GM19193 (cell line): ENCODE results near the gene AQP7.
"Not testable (repeated sequence)": the region's sequence is repeated elsewhere in the genome, so short reads cannot be mapped to it uniquely, and the experiment has no call there.

Source experiments
- POLR2A ChIP-seq: IDR thresholded peaks from 4 replicates; pipeline ENCODE4 v1.6.1; 2011; ENCODE audit not compliant: insufficient read depth, insufficient read length; ENCODE audit errors: extremely low read depth

The AQP7 gene

DNA sequence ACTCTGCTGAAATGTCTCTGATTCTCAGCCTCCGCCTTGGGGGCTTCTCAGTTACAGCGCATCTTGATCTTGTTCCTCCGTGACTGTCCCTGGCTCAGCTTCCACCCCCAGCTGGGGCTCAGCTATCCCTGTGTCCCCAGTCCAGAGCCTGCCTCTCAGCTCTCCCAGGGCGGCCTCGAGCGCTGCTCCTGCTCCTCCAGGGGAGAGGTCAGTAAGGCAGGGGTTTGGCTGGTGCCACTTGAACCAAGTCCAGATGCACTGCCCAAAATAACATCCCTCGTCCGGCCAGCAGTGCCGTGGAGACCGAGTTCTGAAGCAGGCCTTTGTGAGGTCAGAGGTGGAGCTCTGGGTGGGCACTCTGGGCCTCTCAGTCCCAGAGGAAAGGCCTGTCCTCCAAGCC, at the start of gene AQP7:
Gene AQP7, minus strand, starts transcription at position 198 of the 400 bp plus-strand sequence. CDS start 1,306 bp downstream, outside the sequence.
- not testable (repeated sequence) for TF ChIP-seq POLR2A

DNA sequence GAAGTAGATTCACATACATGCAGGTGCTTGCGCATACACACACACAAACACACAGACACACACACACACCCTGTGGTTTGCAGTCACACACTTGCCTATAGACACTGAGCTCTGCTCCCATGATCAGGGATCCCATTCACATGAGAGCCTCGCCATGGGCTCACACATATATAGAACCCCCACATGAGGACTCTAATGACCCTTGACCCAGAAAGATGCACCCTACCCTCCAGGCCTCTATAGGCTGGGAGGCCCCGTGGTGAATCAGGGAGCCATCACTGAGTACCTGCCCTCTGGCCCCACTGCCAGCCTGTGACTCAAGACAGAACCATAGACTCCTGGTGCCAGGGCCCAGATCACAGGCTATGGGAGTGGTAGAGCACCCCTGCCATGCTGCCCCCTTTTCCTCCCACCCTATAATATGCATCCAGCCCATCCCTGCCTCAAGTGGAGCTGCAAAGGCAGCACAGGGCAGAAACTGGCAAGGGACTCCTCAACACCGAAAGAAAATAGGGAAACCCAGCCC, 48.3 kb upstream of the AQP7 start:
- TF ChIP-seq POLR2A = no peak

DNA sequence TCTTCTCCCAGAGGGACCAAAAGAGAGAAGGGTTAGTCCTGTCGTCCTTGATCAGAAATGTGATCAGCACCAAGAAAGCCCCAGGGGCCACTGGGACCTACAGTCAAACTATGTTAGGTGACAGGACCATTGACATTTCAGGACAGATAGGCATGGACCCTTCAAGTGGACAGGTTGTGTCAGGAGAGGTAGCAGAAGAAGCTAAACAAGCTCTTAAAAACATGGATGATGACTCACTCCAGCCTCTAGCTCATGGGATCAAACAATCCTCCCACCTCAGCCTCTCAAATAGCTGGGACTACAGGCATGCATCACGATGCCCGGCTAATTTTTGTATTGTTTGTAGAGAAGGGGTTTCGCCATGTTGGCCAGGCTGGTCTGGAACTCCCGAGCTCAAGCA, 47.3 kb upstream of the AQP7 start:
- TF ChIP-seq POLR2A = no peak

DNA sequence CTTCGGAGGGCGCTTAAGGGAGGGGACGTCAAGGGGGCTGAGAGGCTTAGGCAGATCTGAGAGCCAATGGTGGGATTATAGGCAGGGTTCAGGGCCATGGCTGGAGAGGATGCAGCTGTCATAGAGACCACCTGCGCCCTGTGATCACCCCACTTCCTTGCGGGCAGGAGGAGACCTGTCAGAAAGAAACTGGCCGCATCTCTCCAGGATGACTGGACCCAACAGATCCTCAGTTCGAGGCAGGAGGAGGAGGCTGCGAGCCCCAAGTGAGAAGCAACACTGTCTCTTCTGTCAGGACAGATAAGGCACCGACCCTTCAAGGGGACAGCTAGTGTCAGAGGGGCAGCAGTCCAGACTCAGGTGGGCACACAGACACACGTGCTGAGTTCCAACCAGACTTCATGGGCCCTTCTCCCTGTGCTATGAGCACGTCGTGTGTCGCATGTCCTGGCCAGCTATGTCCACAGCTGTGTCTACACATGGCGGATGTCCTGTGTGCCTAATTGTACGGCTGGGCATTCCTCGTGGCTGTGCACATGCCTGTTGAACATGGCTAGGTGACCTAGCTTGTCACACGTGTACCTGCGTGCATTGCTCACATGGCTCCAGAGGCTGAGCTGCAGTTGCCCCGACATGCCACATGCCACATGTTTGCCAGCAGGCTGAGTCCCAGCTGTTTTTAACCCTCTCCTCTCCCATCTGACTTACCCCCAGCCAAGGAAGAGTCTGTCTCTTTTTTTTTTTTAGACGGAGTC, 45.6 kb upstream of the AQP7 start:
- TF ChIP-seq POLR2A = no peak

DNA sequence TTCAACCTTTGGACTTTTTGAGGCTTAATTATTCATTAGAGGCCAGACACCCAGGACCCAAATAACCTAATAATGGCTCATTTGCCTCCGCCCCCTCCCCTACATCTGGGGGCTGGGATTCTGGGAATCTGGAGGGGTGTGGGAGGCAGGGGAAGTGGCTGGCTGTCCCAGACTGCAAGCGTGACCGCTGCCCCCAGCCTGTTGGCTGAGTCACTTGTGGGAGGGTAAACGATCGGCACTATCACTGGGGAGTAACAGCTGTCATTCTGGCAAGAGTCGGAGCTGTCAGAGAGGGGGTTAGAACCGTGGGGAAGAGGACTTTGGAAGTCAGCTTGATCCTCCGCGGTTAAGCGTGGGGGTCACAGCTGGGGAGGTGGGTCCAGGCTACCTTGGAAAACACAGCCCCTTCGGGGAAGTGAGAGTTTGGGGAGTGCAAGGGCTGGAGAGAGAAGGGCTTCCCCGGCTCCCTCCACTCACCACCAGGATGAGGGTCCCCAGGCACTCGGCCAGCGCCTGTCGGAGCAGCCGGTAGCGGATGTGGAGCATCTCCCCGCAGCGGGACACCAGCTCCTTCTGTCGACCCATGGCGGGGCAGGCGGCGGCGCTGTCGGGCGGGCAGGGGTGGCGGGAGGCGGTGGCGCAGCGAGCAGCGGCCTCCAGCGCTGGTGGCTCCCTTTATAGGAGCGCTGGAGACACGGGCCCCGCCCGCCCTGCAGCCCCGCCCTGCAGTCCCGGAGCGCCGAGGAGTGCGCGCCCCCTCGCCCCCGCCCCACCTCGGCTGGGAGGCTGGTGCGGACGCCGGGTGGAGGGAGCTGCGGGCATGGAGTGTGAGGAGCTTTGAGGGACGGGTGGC, 44.8 kb upstream of the AQP7 start, which contains the start of gene AQP3:
Gene AQP3, minus strand, starts transcription at position 648 of the 853 bp plus-strand sequence. Its CDS starts 63 bp downstream, at position 585.
- TF ChIP-seq POLR2A = peak; percentile 9

DNA sequence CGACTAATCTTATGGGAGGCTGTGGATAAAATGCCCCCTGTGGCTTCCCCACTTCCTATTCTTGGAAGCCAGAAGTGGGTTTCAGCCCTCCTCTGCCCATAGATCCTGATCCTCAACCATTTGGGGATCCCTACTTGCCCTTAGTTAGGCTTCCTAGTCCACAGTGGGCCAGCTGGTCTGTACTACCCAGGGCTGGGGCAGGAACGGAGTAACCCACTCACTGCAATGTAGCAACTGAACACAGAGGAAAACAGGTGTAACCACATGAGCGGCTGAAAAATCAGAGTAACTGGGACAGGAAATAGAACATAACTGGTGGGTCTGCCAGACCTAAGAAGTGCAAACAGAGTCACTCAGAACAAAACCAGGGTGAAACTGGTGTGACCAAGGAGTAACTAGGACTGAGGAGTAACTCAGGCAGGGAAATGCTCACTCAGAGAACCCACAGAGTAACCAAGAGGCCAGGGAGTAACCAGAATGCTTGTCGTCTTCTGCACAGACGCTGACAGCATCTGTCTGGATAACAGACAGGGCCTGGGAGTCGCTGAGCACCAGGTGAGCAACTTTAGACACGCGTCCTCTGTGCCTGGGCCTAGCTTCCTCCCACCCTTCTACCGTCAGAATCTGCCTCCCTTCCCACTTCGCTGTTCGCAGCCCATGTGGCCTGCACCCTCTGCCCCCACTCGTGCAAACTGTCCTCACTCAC, 44.0 kb upstream of the AQP7 start:
- TF ChIP-seq POLR2A = no peak

DNA sequence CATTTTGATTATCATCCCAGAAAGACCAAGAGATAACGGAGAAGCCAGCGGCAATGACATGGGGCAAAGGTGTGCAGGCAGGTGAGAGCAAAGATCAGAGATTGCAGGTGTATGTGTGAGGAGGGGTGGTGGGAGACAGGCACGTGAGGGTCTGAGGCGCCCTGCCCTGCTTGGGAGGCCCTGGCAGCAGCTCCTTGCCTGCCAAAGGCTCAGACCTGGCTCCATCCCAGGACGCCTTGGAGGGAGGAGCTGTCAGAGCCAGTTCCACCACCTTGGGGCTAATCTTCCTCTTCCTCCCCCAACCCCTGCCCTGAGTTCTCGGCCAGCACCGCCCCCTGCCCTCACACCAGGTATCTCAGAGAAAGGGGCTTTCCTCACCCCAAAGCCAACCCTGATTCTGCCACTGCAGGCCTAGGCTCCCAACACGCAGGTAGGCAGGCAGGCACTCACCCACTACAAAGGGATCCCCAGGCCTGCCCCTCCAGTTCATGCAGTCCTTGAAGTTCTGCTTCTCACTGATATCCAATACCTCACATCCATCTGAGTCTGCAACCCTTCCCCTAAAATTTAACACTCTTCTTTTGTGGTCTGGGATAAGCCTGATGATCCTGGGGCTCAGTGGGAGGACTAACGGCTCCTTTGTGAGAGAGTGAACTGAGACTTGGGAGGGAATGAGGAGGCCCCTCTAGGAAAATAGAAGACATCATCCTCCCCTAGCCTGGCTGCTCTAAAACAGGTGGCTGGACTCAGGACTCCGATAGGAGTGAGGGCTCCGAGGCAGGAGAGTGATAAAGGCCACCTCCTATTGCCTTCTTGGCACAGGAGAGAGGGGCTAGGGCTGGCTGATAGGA, 43.2 kb upstream of the AQP7 start:
- no peak for TF ChIP-seq POLR2A

DNA sequence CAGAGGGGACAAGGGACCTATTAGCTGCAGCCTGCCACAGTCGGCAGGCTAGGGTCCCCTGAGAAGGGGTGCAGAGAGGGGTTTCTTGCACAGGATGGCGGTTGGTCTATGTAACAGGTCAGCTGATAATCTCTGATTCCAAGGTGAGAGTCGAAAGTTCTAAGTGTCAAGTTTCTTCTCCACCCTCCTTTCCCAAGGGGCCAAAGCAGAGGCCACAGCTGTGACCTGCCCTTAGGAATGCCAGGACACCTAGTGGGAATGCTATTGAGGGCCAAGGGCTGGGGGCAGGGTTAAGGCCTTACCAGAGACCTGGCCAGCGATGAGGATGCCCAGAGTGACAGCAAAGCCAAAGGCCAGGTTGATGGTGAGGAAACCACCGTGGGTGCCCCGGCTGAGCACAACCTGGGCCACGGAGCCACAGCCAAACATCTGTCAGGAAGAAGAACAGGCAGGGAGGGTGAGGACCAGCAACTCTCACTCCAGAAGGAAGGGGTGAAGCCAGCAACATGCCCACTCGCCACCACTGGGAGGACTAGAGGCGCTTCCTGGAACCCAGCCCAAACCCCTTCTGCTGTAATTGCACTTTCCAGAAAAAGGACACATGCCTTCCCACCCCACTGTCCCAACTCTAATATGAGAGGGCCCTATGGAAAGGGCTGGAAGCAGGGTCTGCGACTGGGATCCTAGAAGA, 41.2 kb upstream of the AQP7 start:
- no peak for TF ChIP-seq POLR2A

DNA sequence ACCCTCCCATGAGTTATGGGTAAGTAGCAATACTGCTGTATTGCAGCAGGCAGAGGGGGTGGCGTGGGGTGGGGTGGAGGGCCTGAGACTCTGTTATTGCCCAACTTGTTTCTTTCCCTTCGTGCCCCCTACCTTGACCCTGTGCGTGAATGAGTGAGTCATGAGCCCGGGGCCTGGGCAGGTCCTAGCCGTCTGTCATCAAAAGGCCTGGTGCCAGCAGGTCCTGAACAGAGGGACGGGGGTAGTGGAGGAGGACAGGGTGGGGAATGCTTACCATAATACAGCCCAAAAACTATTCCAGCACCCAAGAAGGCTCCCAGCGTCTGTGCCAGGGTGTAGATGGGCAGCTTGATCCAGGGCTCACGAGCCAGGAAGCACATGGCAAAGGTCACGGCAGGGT, 40.7 kb upstream of the AQP7 start:
- no peak for TF ChIP-seq POLR2A

DNA sequence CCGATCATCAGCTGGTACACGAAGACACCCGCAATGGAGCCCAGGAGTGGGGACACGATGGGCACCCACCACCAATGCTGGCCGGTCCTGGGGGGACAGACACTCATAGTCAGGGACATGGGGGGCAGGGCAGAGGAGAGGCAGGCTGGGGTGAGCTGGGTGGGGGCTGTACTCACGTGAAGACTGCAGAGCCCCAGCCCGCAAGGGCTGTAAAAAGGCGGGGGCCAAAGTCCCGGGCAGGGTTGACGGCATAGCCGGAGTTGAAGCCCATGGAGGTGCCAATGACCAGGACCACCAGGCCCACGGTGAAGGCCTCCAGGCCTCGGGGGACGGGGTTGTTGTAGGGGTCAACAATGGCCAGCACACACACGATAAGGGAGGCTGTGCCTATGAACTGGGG, 39.8 kb upstream of the AQP7 start:
- TF ChIP-seq POLR2A = no peak

DNA sequence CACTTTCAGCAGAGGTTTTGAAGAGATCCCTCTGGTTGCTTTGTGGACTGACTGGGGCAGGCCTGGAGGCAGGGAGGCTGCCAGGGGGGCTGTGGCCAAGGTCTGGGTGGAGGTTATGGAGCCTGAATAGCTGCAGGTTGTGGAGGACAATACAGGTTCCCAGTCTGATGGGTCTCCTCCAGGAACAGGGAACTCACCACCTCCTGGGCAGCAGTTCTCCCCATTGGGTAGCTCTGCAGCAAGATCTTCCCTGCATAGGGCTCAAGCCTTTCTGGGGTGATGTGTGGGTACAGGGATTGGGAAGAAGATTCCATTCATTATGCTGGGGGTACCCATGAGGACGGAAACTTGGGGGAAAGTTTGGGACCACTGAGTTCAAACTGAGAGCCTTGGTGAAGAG, 38.2 kb upstream of the AQP7 start:
- TF ChIP-seq POLR2A = no peak

DNA sequence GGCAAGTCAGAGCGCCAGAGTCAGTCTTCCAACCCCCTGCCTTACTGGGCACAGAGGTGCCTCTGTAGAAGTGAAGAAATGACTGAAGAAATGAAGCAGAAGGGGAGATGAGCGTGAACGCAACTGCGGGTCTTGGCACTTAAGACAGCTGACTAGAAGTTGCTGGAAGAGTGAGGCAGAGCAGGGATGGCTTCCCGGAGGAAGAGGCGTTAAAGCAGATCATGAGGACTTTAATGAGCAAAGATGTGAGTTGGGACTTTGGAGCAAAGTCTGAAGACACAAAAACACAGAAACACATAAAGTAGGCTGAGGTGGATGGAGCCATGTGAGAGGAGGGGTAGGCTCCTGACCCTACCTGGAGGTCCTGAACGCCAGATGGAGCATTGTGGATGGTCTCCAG, 37.8 kb upstream of the AQP7 start:
- TF ChIP-seq POLR2A = no peak

DNA sequence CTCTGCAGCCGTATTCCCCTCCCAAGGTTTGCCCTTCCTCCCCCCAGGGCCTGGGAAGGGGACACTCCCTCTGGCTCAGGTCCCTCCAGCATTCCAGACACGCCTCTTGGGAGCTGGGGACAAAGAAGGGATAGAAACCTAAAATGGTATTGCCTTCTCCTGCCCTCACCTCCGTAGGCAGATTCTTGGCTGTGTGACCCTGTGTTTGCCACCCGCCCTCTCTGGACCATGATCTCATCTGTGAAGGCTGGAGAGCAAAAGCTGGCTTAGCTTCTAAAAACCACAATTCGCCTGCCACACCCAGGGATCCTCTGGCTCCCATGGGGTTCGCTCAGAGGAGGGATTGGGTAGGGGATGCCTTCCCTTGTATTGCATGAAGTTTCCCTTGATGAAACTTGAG, 37.4 kb upstream of the AQP7 start:
- no peak for TF ChIP-seq POLR2A

DNA sequence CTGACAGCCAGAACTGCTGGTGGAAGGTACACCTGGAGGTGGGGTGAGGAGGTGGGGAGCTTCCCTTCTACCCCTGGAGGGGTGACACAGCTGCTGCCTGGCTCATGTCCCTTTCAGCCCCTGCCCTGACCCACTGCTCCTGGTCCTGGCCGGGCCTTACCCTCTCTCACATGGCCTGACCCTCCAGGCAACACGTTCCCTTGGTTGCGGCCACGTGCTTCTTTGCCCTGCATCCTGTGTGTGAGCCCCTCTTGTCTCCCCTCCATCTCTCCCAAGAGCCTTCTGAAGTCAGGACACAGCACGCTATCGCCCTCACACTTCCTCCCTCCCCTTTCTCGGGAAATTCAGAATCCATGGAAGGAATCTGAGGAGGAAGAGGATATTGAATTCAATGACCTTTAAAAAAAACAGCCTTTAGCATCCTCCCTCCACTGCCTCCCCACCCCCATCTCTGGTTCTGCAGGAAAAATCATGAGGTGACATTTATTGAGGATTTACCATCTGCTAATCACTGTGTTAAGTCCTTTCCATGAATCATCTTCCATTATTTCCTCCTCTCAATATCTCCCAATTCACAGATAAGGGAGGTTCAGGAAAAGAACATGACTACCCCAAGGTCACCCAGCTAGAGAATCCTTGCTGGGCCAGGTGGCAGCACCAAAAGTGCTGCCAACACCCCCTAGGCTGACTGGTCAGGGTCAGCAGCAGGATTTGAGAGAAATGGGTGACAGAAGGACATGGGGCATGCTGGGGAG, 36.7 kb upstream of the AQP7 start:
- TF ChIP-seq POLR2A = no peak

DNA sequence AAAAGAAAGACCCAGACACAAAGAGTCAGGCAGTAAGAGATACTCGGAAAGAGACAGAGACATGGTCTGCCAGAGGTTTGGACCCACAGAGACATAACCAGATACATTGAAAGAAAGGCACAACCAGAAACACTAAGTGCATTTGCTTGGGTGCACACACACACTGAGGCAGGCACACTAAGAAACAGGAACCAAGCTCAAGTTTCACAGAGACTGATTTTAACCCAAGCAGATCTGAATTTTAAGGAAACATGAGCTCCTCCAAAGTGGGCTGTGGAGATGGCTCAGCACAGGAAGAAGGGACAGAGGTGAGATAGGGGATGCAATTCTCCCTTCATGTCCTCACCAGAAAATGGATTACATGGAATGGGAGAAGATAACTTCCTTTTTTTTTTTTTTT, 35.5 kb upstream of the AQP7 start:
- no peak for TF ChIP-seq POLR2A
